ES-I3 (cell line): Measurements from ENCODE around the gene OMD.

ENCODE experiments used
- H3K36me3 ChIP-seq: 2 replicates; pipeline ENCODE4 v1.6.1; 2013; ENCODE audit warnings: mild to moderate bottlenecking, low read length, control low read depth, moderate library complexity; ENCODE audit not compliant: insufficient read depth
- H3K4me1 ChIP-seq: 2 replicates; pipeline ENCODE4 v1.6.1; 2013; ENCODE audit warnings: mild to moderate bottlenecking, control low read depth, low read length; ENCODE audit not compliant: insufficient read depth
- H3K9ac ChIP-seq: 2 replicates; pipeline ENCODE4 v1.6.1; 2013; ENCODE audit warnings: low read depth, mild to moderate bottlenecking, low read length, moderate library complexity
- H3K9me3 ChIP-seq: 2 replicates; pipeline ENCODE4 v1.6.1; 2013; ENCODE audit warnings: mild to moderate bottlenecking, low read length, moderate library complexity; ENCODE audit not compliant: control insufficient read depth, insufficient read depth

The OMD gene

DNA sequence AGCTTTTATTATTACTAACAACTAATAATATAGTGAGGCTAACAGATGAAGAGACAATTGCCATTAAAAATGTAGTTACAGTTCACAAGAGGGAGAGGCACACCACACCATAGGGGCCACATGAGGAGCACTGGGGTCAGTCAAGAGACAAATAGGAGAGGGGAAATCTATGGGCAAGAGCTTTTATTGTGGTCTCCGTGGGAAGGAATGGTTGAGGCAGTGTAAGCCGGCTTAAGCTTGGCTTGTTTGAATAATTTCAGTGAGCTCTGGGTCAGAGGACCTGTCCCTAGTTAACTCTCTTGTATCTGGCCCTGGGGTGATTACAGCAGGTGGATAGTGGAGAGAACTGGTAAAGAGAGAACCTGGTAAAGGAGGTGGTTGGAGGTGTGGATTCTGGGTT is 55.2 kb downstream of the OMD start:
- no peak overlapping the region for H3K9ac ChIP-seq
- H3K4me1 ChIP-seq = 0 out of 2 replicates have a peak, but pooled peaks cover 6% of the 10 kb centered on the region
- H3K36me3 ChIP-seq = no peaks in the 10 kb centered on the region
- H3K9me3 ChIP-seq = no peaks in the 10 kb centered on the region; the same call in 1 of the 2 replicates
